Stimulated activated CD8-positive, alpha-beta memory T cell treated with anti-CD3 and anti-CD28 coated beads, Interleukin-7, amount 100 ng/mL, for 48 hours (primary cell): ENCODE measurements around the gene RNU6-1.

Experiments
- DNase-seq, 2 donors: peaks; one replicate each; pipeline ENCODE4 v3.0.0-alpha.2; 2020; ENCODE audit warnings: low read depth in 1 of 2; ENCODE audit errors: extremely low read depth in 1 of 2

The RNU6-1 gene

GRCh38 chr15:67803996-67804843 lies 35.6 kb downstream of the RNU6-1 start:
- DNase-seq = no peak

GRCh38 chr15:67803299-67803698 lies 36.5 kb downstream of the RNU6-1 start:
- no peak for DNase-seq

GRCh38 chr15:67801926-67802914 lies 37.6 kb downstream of the RNU6-1 start:
- no peak for DNase-seq

- no peak for DNase-seq
Measured at GRCh38 chr15:67801142-67801541, 38.7 kb downstream of the RNU6-1 start.

GRCh38 chr15:67799801-67800205 lies 40.0 kb downstream of the RNU6-1 start:
- DNase-seq = no peak

GRCh38 chr15:67796196-67797127 lies 43.4 kb downstream of the RNU6-1 start:
- no peak for DNase-seq

GRCh38 chr15:67794832-67795574 lies 44.8 kb downstream of the RNU6-1 start:
- peak in 1 of 2 donors; percentile 48 for DNase-seq

GRCh38 chr15:67792250-67792942 lies 47.4 kb downstream of the RNU6-1 start:
- no peak for DNase-seq

GRCh38 chr15:67790610-67791319 lies 49.1 kb downstream of the RNU6-1 start:
- DNase-seq = no peak
